HepG2 (cell line): ENCODE measurements around the gene CTPS2.

Source experiments
- TCF7 ChIP-seq: sonication (generic); IDR thresholded peaks from 2 replicates; pipeline ENCODE4 v1.6.1; 2016; ENCODE audit warnings: antibody characterized with exemption, low read depth
- ZNF503 ChIP-seq: sonication (generic); formaldehyde crosslinking; IDR thresholded peaks from 2 replicates; pipeline ENCODE4 v1.4.0; 2020; ENCODE audit warnings: missing genetic modification reagents
- ZNF790 ChIP-seq: sonication (generic); formaldehyde crosslinking; IDR thresholded peaks from 2 replicates; pipeline ENCODE4 v1.8.0; 2022; ENCODE audit warnings: missing genetic modification reagents, mild to moderate bottlenecking, borderline replicate concordance

DNA sequence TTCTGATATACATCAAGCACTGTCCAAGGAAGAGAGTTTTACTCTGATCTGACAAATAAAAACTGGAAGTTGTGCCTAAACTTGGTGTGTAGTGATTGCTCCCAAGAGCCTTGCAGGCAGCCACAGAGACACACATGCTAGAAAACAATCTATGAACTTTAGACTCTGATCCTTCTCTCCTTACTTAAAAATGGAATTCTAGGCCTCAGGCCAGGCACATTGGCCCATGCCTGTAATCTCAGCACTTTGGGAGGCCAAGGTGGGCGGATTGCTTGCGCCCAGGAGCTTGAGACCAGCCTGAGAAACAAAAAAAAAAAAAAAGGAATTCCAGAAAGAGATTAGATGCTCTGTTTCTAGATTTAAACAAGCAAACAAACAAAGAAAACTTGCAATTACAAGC is 108.1 kb downstream of the CTPS2 start:
- TF ChIP-seq TCF7, result no peak
- TF ChIP-seq ZNF503 (CRISPR knock-in tag), result no peak
- TF ChIP-seq ZNF790, result no peak
